Kidney (tissue), 14 donors: ENCODE results near the gene WNT2B. TPM values are rescaled to one million over a fixed set of nuclear protein-coding genes. Genes with fewer than 3 reads are reported as not detected.
A peak's percentile ranks its signal among the peaks of the same experiment; 100 is the strongest.

Experiments
- DNase-seq, 5 donors: peaks; one replicate each; pipeline ENCODE4 v3.0.0-alpha.2; 2013 to 2020
- FAIRE-seq: peaks from 2 replicates; lab custom pipeline; 2012; peaks lifted over from hg19 to GRCh38; lab: Jason Lieb, UNC
- H3K27ac ChIP-seq, 2 donors: one replicate each; pipeline ENCODE4 v1.7.0; 2013; ENCODE audit warnings: low read depth in 2 of 2, low read length in 2 of 2, inconsistent platforms in 1 of 2
- H3K27me3 ChIP-seq: one replicate; pipeline ENCODE4 v1.7.1; 2013; ENCODE audit warnings: low read length, inconsistent platforms; ENCODE audit not compliant: control insufficient read depth, insufficient read depth
- H3K36me3 ChIP-seq, 3 donors: one replicate each; pipeline versions ENCODE4 v1.7.0 to v1.7.1; 2013; ENCODE audit warnings: low read length in 3 of 3, control low read depth in 1 of 3, inconsistent platforms in 1 of 3; ENCODE audit not compliant: insufficient read depth in 3 of 3, control insufficient read depth in 2 of 3
- H3K4me1 ChIP-seq, 3 donors: one replicate each; pipeline versions ENCODE4 v1.7.0 to v1.7.1; 2013; ENCODE audit warnings: low read length in 3 of 3, inconsistent platforms in 1 of 3, low read depth in 1 of 3; ENCODE audit not compliant: control insufficient read depth in 2 of 3, insufficient read depth in 2 of 3
- H3K4me3 ChIP-seq, 3 donors: one replicate each; pipeline versions ENCODE4 v1.7.0 to v1.8.1; 2013; ENCODE audit warnings: low read length in 3 of 3, control low read depth in 1 of 3, inconsistent platforms in 1 of 3
- H3K9ac ChIP-seq, 3 donors: one replicate each; pipeline versions ENCODE4 v1.7.0 to v1.7.1; 2013; ENCODE audit warnings: low read length in 3 of 3, control low read depth in 1 of 3, inconsistent platforms in 1 of 3
- H3K9me3 ChIP-seq, 3 donors: one replicate each; pipeline versions ENCODE4 v1.7.0 to v1.7.1; 2013; ENCODE audit warnings: low read length in 3 of 3, control low read depth in 1 of 3, inconsistent platforms in 1 of 3; ENCODE audit not compliant: control insufficient read depth in 2 of 3, insufficient read depth in 1 of 3
- intact Hi-C: fragments of 100-400 bp; cut with DNase I; formaldehyde crosslinking; loops from one replicate; pipeline ENCODE4 v1.11.1; 2022
- polyA plus RNA-seq: library from polyadenylated mRNA; stranded (reverse); fragments of 350-450 nt; fragmentation: Illumina TruSeq; extraction: RNeasy Lipid Tissue Mini Kit (QIAGEN cat#74804); gene quantifications from one replicate; pipeline ENCODE4 v1.2.3, GENCODE V29; 2014; ENCODE audit warnings: low read depth, low replicate concordance; ENCODE audit not compliant: insufficient read depth
- total RNA-seq: library from RNA; stranded (reverse); fragmentation: NEBNext Ultra II Directional; extraction: Animal tissue kit (Norgen Biotek cat#: 25700); gene quantifications from one replicate; pipeline ENCODE4 v1.2.1, GENCODE V29; 2021
- TF ChIP-seq, protein P1 (sequence below): IDR thresholded peaks from 3 replicates; pipeline ENCODE4 v1.5.1; 2012; ENCODE audit warnings: mild to moderate bottlenecking, moderate library complexity, borderline replicate concordance; ENCODE audit not compliant: insufficient read depth; ENCODE audit errors: extremely low read depth
- donor health status: control.
- donor health status: control.
- donor health status: control.
- donor health status: control.
- donor health status: control.
- donor health status: DM: yes; HTN: yes; CAD: no.
- donor health status: Normal renal cell carcinoma (clear cell type).

Gene WNT2B
- total and polyA plus RNA-seq, 2 donors from 2014 or later = 0.75 to 4.7 TPM

DNA sequence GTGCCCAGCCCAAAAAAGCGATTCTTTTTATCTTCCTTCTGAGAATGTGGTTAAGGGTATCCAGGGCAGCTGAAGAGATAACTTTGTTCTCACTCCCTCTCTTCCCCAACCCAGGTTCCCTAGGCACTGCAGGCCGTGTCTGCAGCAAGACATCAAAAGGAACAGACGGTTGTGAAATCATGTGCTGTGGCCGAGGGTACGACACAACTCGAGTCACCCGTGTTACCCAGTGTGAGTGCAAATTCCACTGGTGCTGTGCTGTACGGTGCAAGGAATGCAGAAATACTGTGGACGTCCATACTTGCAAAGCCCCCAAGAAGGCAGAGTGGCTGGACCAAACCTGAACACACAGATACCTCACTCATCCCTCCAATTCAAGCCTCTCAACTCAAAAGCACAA lies 11.4 kb downstream of the WNT2B start:
- intact Hi-C loops = no loop called here
- DNase-seq (no peak), FAIRE-seq (no peak)
- H3K4me3 ChIP-seq = no peak overlapping the region
- H3K9ac ChIP-seq = no peak overlapping the region
- H3K4me1 ChIP-seq = no peaks in the 10 kb centered on the region
- H3K36me3 ChIP-seq = peaks cover 0 to 3% (median 3%) of the 10 kb centered on the region in 3 donors
- no peaks in the 10 kb centered on the region for H3K9me3 ChIP-seq
- H3K27ac ChIP-seq = no peak overlapping the region
- TF ChIP-seq, protein P1, sequence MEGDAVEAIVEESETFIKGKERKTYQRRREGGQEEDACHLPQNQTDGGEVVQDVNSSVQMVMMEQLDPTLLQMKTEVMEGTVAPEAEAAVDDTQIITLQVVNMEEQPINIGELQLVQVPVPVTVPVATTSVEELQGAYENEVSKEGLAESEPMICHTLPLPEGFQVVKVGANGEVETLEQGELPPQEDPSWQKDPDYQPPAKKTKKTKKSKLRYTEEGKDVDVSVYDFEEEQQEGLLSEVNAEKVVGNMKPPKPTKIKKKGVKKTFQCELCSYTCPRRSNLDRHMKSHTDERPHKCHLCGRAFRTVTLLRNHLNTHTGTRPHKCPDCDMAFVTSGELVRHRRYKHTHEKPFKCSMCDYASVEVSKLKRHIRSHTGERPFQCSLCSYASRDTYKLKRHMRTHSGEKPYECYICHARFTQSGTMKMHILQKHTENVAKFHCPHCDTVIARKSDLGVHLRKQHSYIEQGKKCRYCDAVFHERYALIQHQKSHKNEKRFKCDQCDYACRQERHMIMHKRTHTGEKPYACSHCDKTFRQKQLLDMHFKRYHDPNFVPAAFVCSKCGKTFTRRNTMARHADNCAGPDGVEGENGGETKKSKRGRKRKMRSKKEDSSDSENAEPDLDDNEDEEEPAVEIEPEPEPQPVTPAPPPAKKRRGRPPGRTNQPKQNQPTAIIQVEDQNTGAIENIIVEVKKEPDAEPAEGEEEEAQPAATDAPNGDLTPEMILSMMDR = no peak
- H3K27me3 ChIP-seq = no peaks in the 10 kb centered on the region

DNA sequence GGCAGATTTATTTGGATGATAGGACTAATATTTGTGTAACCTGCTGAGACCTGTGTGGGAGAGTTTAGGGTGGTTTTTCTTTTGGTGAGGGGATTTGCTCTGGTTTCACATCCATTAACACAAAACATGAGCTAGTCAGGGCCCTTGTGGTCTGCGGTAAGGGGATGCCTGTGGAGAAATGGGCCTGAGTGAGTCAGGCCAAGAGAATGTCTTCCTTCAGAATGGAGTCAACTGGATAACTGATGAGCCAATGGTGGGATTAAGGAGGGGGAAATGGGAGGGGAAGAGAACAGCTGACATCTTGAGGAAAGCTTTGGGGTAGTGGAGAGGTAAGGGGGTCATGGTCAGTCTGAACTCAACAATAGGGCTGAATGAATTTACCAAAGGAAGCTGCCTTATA lies 13.9 kb downstream of the WNT2B start:
- intact Hi-C loops = no loop called here

DNA sequence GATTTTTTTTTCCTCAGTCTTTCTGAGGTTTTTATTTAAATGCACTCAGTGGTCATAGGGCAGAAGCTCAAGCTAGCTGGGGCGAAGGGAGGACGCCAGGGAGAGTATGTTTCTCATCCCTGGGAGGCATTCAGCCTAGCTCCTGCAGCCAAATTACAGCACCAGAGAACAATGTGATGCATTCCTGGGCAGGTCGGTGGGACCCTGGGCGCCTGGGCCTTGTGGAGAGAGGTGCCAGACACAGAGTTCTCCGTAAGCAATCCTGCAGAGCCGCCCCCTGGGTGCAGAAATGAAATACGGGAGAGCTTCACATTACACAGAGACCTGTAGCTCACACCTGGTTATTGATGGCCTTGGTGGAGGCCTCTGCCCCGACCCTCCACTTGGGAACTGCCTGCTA lies 15.5 kb downstream of the WNT2B start:
- Histone ChIP-seq H3K36me3 (peaks cover 0 to 9% (median 3%) of the 10 kb centered on the region in 3 donors), H3K9me3 (no peaks in the 10 kb centered on the region), H3K9ac (no peak overlapping the region), H3K4me1 (no peaks in the 10 kb centered on the region), H3K4me3 (no peak overlapping the region), H3K27me3 (no peaks in the 10 kb centered on the region), H3K27ac (no peak overlapping the region)
- FAIRE-seq = no peak
- intact Hi-C loops = no loop called here
- TF ChIP-seq, protein P1 = no peak
- DNase-seq = peak in 2 of 5 donors; percentile 22 to 38

More for the DNA sequence above, 13.9 kb downstream of the WNT2B start:
- H3K27me3 ChIP-seq = no peaks in the 10 kb centered on the region
- H3K4me3 ChIP-seq = no peak overlapping the region
- no peak for FAIRE-seq
- H3K9me3 ChIP-seq = no peaks in the 10 kb centered on the region
- H3K36me3 ChIP-seq = peaks cover 0 to 6% (median 3%) of the 10 kb centered on the region in 3 donors
- TF ChIP-seq, protein P1 = no peak
- H3K9ac ChIP-seq = no peak overlapping the region
- H3K27ac ChIP-seq = no peak overlapping the region
- no peak for DNase-seq
- no peaks in the 10 kb centered on the region for H3K4me1 ChIP-seq

DNA sequence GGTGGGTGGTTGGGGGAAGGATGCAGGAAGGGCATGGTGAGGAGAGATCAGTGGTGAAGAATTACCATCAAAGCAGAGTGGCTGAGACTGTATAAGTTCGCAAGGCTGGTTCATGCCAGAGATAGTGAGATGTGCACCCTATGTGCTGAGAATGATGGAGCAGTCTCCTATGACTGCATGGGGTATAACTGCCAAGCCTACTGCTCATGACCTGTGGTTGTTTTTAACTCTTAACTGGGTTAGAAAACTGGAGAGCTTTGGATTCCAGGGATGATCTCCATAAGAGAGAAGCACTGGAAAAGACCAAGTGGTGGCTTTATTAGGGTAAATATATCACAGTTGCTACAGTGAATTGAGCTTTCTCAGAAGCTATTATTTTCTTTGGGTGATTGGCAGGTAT lies 16.2 kb downstream of the WNT2B start:
- no peak overlapping the region for H3K4me3 ChIP-seq
- no peaks in the 10 kb centered on the region for H3K27me3 ChIP-seq
- H3K27ac ChIP-seq = no peak overlapping the region
- intact Hi-C loops = no loop called here
- TF ChIP-seq, protein P1 = no peak
- FAIRE-seq = no peak
- DNase-seq = no peak
- H3K36me3 ChIP-seq = peaks cover 0 to 9% (median 3%) of the 10 kb centered on the region in 3 donors
- H3K4me1 ChIP-seq = no peaks in the 10 kb centered on the region
- no peaks in the 10 kb centered on the region for H3K9me3 ChIP-seq
- H3K9ac ChIP-seq = no peak overlapping the region
